ENCODE measurements around the gene PRR7. TPM values are rescaled to one million over a fixed set of nuclear protein-coding genes. Genes with fewer than 3 reads are reported as not detected.
A peak's percentile ranks its signal among the peaks of the same experiment; 100 is the strongest.

Gene PRR7
- total and polyA plus RNA-seq, 2 of the 13 experiments (the other 11 are each of a cell fraction or from before 2014, with no cell fraction given): 4.8 to 5.0 TPM

DNA sequence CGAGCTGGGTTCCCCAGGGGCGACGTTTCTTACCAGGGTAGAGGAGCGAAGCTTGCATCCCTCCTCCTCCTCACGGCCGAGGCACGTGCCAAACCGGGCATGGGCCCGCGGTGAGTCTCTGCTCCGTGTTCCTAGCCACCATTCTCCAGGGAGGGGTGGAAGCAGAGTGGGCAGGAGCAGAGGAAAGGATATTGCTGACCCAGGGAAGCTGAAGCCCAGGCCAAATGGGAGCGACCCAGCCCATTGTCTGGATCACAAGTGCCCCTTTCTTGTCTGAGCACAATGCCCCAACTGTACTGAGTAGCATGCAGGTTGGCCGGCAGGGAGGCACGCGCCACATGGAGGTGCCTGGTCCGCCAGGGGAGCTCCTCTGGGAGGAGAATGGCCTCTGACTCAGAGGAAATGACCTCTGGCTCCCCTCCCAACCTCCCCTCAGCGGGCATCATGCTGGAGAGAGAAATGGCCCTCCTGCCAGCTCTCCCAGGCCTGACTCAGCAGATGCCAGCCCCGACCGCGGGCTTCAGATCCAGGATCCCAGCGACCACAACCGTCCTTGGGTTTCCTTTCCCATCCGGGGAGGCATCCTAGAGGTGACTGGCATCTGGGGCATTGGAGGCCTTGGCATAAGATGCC lies 1.1 kb downstream of the PRR7 start (continued):
- 0 out of 2 replicates have a peak, but pooled peaks have one; percentile 45 for TF ChIP-seq HDAC1 (CRISPR knock-in tag; IDR thresholded peaks at IDR 0.05)
- no peak for TF ChIP-seq ZNF281 (CRISPR knock-in tag; IDR thresholded peaks at IDR 0.05; ENCODE audit: borderline replicate concordance)
- TF ChIP-seq ZNF761 (CRISPR knock-in tag; conservative IDR thresholded peaks at IDR 0.05): peak; percentile 71; the same call in 1 of the 2 replicates
- TF ChIP-seq, protein P1, sequence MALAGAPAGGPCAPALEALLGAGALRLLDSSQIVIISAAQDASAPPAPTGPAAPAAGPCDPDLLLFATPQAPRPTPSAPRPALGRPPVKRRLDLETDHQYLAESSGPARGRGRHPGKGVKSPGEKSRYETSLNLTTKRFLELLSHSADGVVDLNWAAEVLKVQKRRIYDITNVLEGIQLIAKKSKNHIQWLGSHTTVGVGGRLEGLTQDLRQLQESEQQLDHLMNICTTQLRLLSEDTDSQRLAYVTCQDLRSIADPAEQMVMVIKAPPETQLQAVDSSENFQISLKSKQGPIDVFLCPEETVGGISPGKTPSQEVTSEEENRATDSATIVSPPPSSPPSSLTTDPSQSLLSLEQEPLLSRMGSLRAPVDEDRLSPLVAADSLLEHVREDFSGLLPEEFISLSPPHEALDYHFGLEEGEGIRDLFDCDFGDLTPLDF (CRISPR knock-in tag; IDR thresholded peaks at IDR 0.05): no peak
- TF ChIP-seq IRF1 (CRISPR knock-in tag; IDR thresholded peaks at IDR 0.05; ENCODE audit: low read depth): no peak
- no peak for TF ChIP-seq ZNF75D (CRISPR knock-in tag; IDR thresholded peaks at IDR 0.05; ENCODE audit: borderline replicate concordance)
- 0 out of 2 replicates have a peak, but pooled peaks have one; percentile 31 for TF ChIP-seq SRY (CRISPR knock-in tag; IDR thresholded peaks at IDR 0.05)
- peak; percentile 31; the same call in 1 of the 2 replicates for TF ChIP-seq ZNF326 (CRISPR knock-in tag; IDR thresholded peaks at IDR 0.05; ENCODE audit: borderline replicate concordance)
- TF ChIP-seq CHD4 (IDR thresholded peaks at IDR 0.05; ENCODE audit: borderline replicate concordance, low read length): no peak
- no peak; the same call in 1 of the 2 replicates for TF ChIP-seq ZNF773 (CRISPR knock-in tag; IDR thresholded peaks at IDR 0.05; ENCODE audit: borderline replicate concordance)
- TF ChIP-seq ADNP (CRISPR knock-in tag; IDR thresholded peaks at IDR 0.05): no peak
- TF ChIP-seq ZNF253 (CRISPR knock-in tag; IDR thresholded peaks at IDR 0.05; ENCODE audit: borderline replicate concordance): no peak
- 0 out of 2 replicates have a peak, but pooled peaks have one; percentile 35 for TF ChIP-seq ZNF644 (CRISPR knock-in tag; IDR thresholded peaks at IDR 0.05; ENCODE audit: low read depth)
- TF ChIP-seq, protein P2, sequence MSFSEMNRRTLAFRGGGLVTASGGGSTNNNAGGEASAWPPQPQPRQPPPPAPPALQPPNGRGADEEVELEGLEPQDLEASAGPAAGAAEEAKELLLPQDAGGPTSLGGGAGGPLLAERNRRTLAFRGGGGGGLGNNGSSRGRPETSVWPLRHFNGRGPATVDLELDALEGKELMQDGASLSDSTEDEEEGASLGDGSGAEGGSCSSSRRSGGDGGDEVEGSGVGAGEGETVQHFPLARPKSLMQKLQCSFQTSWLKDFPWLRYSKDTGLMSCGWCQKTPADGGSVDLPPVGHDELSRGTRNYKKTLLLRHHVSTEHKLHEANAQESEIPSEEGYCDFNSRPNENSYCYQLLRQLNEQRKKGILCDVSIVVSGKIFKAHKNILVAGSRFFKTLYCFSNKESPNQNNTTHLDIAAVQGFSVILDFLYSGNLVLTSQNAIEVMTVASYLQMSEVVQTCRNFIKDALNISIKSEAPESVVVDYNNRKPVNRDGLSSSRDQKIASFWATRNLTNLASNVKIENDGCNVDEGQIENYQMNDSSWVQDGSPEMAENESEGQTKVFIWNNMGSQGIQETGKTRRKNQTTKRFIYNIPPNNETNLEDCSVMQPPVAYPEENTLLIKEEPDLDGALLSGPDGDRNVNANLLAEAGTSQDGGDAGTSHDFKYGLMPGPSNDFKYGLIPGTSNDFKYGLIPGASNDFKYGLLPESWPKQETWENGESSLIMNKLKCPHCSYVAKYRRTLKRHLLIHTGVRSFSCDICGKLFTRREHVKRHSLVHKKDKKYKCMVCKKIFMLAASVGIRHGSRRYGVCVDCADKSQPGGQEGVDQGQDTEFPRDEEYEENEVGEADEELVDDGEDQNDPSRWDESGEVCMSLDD (CRISPR knock-in tag; IDR thresholded peaks at IDR 0.05; ENCODE audit: borderline replicate concordance): no peak
- no peak for TF ChIP-seq ZNF839 (CRISPR knock-in tag; IDR thresholded peaks at IDR 0.05; ENCODE audit: borderline replicate concordance)
- TF ChIP-seq TCF12 (IDR thresholded peaks at IDR 0.05): no peak
- TF ChIP-seq TCF12 (CRISPR knock-in tag; IDR thresholded peaks at IDR 0.05): peak; percentile 74; the same call in 1 of the 2 replicates
- TF ChIP-seq THAP11 (CRISPR knock-in tag; IDR thresholded peaks at IDR 0.05): peak; percentile 55; the same call in 1 of the 2 replicates
- TF ChIP-seq MTA3 (CRISPR knock-in tag; IDR thresholded peaks at IDR 0.05): no peak

Measured in HepG2 (cell line).